ENCODE results near the gene HIVEP3.

- TF ChIP-seq CTCF (IDR thresholded peaks at IDR 0.05; ENCODE audit: insufficient read depth, low read length) (no peak), POLR2AphosphoS5 (IDR thresholded peaks at IDR 0.05; ENCODE audit: low read depth) (no peak), REST (IDR thresholded peaks at IDR 0.05; ENCODE audit: insufficient replicate concordance, low read depth) (no peak), GABPA (IDR thresholded peaks at IDR 0.05; ENCODE audit: low read depth) (no peak)
Observed at GRCh38 chr1:41851589-41851988, 67.1 kb downstream of the HIVEP3 start.
